ENCODE data around the gene GPC3. TPM values are rescaled to one million over a fixed set of nuclear protein-coding genes. Genes with fewer than 3 reads are reported as not detected.

Gene GPC3
- total RNA-seq, 1 experiment from 2014 or later = 0.98 TPM

DNA sequence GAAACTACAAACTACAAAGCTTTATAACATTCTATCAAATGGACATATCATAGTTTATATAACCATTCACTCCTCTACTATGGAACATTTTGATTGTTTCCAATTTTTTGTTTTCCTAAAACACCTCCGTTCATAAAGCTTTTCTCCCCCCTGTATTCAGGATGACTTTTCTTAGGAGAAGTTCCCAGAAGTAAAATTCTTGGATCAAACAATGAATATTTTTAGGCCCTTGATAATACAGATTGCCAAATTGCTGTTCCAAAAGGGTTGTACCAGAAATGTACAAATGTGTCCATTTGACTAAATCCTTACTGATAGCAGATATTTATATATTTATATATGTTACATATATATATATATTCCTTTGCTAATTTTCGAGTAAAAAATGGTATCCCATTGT lies 77.8 kb downstream of the GPC3 start:
- TF ChIP-seq JUND (IDR thresholded peaks at IDR 0.05) (no peak), CEBPB (IDR thresholded peaks at IDR 0.05; ENCODE audit: low read depth) (no peak), EZH2 (IDR thresholded peaks at IDR 0.05) (no peak), POLR2A (IDR thresholded peaks at IDR 0.05; ENCODE audit: borderline replicate concordance, extremely low read depth, insufficient read depth, insufficient read length) (no peak), SRF (IDR thresholded peaks at IDR 0.05; ENCODE audit: low read depth) (no peak), EZH2phosphoT487 (IDR thresholded peaks at IDR 0.05; ENCODE audit: borderline replicate concordance) (no peak), RAD21 (IDR thresholded peaks at IDR 0.05; ENCODE audit: low read depth) (no peak), SP1 (IDR thresholded peaks at IDR 0.05; ENCODE audit: low read depth) (no peak), FOSL1 (IDR thresholded peaks at IDR 0.05; ENCODE audit: low read depth) (no peak), SIN3A (IDR thresholded peaks at IDR 0.05; ENCODE audit: low read depth) (no peak), CBX3 (IDR thresholded peaks at IDR 0.05; ENCODE audit: low read depth) (no peak), ZNF274 (IDR thresholded peaks at IDR 0.05; ENCODE audit: low read depth, low read length) (no peak), ZFX (IDR thresholded peaks at IDR 0.05) (no peak)
- TF ChIP-seq, protein P1, sequence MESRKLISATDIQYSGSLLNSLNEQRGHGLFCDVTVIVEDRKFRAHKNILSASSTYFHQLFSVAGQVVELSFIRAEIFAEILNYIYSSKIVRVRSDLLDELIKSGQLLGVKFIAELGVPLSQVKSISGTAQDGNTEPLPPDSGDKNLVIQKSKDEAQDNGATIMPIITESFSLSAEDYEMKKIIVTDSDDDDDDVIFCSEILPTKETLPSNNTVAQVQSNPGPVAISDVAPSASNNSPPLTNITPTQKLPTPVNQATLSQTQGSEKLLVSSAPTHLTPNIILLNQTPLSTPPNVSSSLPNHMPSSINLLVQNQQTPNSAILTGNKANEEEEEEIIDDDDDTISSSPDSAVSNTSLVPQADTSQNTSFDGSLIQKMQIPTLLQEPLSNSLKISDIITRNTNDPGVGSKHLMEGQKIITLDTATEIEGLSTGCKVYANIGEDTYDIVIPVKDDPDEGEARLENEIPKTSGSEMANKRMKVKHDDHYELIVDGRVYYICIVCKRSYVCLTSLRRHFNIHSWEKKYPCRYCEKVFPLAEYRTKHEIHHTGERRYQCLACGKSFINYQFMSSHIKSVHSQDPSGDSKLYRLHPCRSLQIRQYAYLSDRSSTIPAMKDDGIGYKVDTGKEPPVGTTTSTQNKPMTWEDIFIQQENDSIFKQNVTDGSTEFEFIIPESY (IDR thresholded peaks at IDR 0.05; ENCODE audit: extremely low read depth, insufficient replicate concordance, low read length) = no peak
- TF ChIP-seq, protein P2, sequence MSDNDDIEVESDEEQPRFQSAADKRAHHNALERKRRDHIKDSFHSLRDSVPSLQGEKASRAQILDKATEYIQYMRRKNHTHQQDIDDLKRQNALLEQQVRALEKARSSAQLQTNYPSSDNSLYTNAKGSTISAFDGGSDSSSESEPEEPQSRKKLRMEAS (IDR thresholded peaks at IDR 0.05) = no peak
- TF ChIP-seq, protein P3, sequence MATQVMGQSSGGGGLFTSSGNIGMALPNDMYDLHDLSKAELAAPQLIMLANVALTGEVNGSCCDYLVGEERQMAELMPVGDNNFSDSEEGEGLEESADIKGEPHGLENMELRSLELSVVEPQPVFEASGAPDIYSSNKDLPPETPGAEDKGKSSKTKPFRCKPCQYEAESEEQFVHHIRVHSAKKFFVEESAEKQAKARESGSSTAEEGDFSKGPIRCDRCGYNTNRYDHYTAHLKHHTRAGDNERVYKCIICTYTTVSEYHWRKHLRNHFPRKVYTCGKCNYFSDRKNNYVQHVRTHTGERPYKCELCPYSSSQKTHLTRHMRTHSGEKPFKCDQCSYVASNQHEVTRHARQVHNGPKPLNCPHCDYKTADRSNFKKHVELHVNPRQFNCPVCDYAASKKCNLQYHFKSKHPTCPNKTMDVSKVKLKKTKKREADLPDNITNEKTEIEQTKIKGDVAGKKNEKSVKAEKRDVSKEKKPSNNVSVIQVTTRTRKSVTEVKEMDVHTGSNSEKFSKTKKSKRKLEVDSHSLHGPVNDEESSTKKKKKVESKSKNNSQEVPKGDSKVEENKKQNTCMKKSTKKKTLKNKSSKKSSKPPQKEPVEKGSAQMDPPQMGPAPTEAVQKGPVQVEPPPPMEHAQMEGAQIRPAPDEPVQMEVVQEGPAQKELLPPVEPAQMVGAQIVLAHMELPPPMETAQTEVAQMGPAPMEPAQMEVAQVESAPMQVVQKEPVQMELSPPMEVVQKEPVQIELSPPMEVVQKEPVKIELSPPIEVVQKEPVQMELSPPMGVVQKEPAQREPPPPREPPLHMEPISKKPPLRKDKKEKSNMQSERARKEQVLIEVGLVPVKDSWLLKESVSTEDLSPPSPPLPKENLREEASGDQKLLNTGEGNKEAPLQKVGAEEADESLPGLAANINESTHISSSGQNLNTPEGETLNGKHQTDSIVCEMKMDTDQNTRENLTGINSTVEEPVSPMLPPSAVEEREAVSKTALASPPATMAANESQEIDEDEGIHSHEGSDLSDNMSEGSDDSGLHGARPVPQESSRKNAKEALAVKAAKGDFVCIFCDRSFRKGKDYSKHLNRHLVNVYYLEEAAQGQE (IDR thresholded peaks at IDR 0.05; ENCODE audit: low read depth) = no peak
- TF ChIP-seq, protein P4, sequence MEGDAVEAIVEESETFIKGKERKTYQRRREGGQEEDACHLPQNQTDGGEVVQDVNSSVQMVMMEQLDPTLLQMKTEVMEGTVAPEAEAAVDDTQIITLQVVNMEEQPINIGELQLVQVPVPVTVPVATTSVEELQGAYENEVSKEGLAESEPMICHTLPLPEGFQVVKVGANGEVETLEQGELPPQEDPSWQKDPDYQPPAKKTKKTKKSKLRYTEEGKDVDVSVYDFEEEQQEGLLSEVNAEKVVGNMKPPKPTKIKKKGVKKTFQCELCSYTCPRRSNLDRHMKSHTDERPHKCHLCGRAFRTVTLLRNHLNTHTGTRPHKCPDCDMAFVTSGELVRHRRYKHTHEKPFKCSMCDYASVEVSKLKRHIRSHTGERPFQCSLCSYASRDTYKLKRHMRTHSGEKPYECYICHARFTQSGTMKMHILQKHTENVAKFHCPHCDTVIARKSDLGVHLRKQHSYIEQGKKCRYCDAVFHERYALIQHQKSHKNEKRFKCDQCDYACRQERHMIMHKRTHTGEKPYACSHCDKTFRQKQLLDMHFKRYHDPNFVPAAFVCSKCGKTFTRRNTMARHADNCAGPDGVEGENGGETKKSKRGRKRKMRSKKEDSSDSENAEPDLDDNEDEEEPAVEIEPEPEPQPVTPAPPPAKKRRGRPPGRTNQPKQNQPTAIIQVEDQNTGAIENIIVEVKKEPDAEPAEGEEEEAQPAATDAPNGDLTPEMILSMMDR (IDR thresholded peaks at IDR 0.05 in 2 of 3, conservative IDR thresholded peaks at IDR 0.05 in 1 of 3; ENCODE audit: borderline replicate concordance in 1 of 3, insufficient read depth in 1 of 3, low read depth in 2 of 3, low read length in 2 of 3) = no peak
- TF ChIP-seq, protein P5, sequence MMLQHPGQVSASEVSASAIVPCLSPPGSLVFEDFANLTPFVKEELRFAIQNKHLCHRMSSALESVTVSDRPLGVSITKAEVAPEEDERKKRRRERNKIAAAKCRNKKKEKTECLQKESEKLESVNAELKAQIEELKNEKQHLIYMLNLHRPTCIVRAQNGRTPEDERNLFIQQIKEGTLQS (IDR thresholded peaks at IDR 0.05) = no peak

More for the DNA sequence above, 77.8 kb downstream of the GPC3 start:
- ChIA-PET POLR2A (no interaction called here), CTCF (no interaction called here), RAD21 (ENCODE audit: low non-redundant PET in 1 of 2, low total read pairs in 2 of 2, uncharacterized antibody in 2 of 2, unreplicated experiment in 2 of 2) (no interaction called here)
- H3K9ac ChIP-seq (ENCODE audit: low read length) = no peak overlapping the region
- H3K36me3 ChIP-seq (ENCODE audit: control insufficient read depth in 1 of 2, insufficient read depth in 2 of 2, low read length in 2 of 2) = no peaks in the 10 kb centered on the region
- no peaks in the 10 kb centered on the region for H3K79me2 ChIP-seq (ENCODE audit: insufficient read depth, low read length)
- H2AFZ ChIP-seq (ENCODE audit: low read depth, low read length, poor library complexity, severe bottlenecking) = no peak overlapping the region
- no peaks in the 10 kb centered on the region for H4K20me1 ChIP-seq (ENCODE audit: insufficient read depth)
- no TSS peak for BruUV-seq (replicated peaks)
- intact Hi-C loops (cut with micrococcal nuclease) = no loop called here
- no peaks in the 10 kb centered on the region for H3K9me3 ChIP-seq (ENCODE audit: control insufficient read depth in 1 of 2, insufficient read depth in 1 of 2, low read depth in 1 of 2, low read length in 2 of 2)
- no peak for DNase-seq (ENCODE audit: low read depth, low spot score)
- H3K4me1 ChIP-seq (ENCODE audit: control insufficient read depth in 1 of 2, insufficient read depth in 2 of 2, low read length in 2 of 2) = no peaks in the 10 kb centered on the region
- no peak overlapping the region for H3K27ac ChIP-seq (ENCODE audit: low read depth, low read length)
- no peak overlapping the region for H3K4me3 ChIP-seq (replicated peaks in 1 of 2; ENCODE audit: low read depth in 1 of 2, low read length in 2 of 2)
- no peaks in the 10 kb centered on the region for H3K9me2 ChIP-seq (ENCODE audit: insufficient read depth)
- ATAC-seq = no peak
- no peaks in the 10 kb centered on the region for H3K27me3 ChIP-seq (ENCODE audit: insufficient read depth, low read length)
- H3K4me2 ChIP-seq (ENCODE audit: low read length) = no peak overlapping the region
